Lower lobe of right lung (tissue), 2 donors: ENCODE data around the gene FBXL12. TPM values are rescaled to one million over a fixed set of nuclear protein-coding genes. Genes with fewer than 3 reads are reported as not detected.
A peak's percentile ranks its signal among the peaks of the same experiment; 100 is the strongest.
"Not testable (repeated sequence)": the region's sequence is repeated elsewhere in the genome, so short reads cannot be mapped to it uniquely, and the experiment has no call there.

Experiments
- ATAC-seq, 2 donors: fragments of 200-7000 bp; cut with Tn5 transposase; one replicate each; pipeline ENCODE4 v1.9.1; 2020 to 2022; ENCODE audit warnings: mild to moderate bottlenecking in 2 of 2, moderate library complexity in 2 of 2
- DNase-seq: peaks from one replicate; pipeline ENCODE4 v3.0.0-alpha.2; 2020
- H3K27ac ChIP-seq: fragments of 200-600 bp; one replicate; pipeline ENCODE4 v1.8.0; 2022
- H3K27me3 ChIP-seq: fragments of 200-600 bp; one replicate; pipeline ENCODE4 v1.8.0; 2022; ENCODE audit warnings: low read depth
- H3K36me3 ChIP-seq: fragments of 200-600 bp; one replicate; pipeline ENCODE4 v1.8.0; 2022; ENCODE audit warnings: mild to moderate bottlenecking
- H3K4me1 ChIP-seq: fragments of 200-600 bp; one replicate; pipeline ENCODE4 v1.8.0; 2022
- H3K4me3 ChIP-seq: fragments of 200-600 bp; one replicate; pipeline ENCODE4 v1.8.0; 2022; ENCODE audit warnings: mild to moderate bottlenecking
- H3K9me3 ChIP-seq: fragments of 200-600 bp; one replicate; pipeline ENCODE4 v1.8.0; 2022
- intact Hi-C: fragments of 100-400 bp; cut with DNase I; formaldehyde crosslinking; loops from one replicate; pipeline ENCODE4 v1.11.0; 2022
- total RNA-seq: library from RNA; stranded (reverse); fragmentation: NEBNext Ultra II Directional; extraction: Animal tissue kit (Norgen Biotek cat#: 25700); gene quantifications from one replicate; pipeline ENCODE4 v1.2.1, GENCODE V29; 2021
- TF ChIP-seq, protein P1 (sequence below): fragments of 200-600 bp; IDR thresholded peaks from one replicate; pipeline ENCODE4 v1.8.0; 2022; ENCODE audit warnings: antibody characterized with exemption, mild to moderate bottlenecking
- donor health status: DM: no; HTN: yes; CAD: no; lungs with severe emphysema.

FBXL12 gene
- total RNA-seq, 1 donor from 2014 or later: 18.6 TPM

DNA sequence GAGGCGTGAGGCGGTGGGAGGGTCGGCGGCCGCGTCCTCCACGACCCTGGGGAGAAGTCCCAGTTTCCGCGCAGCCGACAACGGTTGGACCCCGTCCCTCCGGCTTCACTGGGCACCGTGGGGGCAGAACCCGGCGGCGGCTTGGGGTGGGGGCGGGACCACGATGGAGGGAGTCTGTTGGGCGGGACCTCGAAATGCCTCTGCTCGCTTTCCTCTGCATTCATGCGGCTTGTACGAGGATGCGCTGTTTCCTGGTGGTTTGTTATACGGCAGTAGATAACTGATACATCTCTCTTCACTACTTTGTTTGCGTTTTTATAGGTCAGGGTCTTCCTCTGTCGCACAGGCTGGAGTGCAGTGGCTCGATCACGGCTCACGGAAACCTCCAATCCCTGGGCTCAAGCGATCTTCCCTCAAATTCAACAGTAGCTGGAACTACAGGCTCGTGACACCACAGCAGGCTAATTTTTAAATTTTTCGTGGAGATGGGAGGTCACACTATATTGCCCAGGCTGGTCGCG lies 25.7 kb downstream of the FBXL12 start:
- intact Hi-C loops: loop anchor here (10.0 kb wide), 1 partner anchor 168 kb away; the partner anchor contains the start of gene ZNF561
- peak; percentile 37 to 44 for ATAC-seq

DNA sequence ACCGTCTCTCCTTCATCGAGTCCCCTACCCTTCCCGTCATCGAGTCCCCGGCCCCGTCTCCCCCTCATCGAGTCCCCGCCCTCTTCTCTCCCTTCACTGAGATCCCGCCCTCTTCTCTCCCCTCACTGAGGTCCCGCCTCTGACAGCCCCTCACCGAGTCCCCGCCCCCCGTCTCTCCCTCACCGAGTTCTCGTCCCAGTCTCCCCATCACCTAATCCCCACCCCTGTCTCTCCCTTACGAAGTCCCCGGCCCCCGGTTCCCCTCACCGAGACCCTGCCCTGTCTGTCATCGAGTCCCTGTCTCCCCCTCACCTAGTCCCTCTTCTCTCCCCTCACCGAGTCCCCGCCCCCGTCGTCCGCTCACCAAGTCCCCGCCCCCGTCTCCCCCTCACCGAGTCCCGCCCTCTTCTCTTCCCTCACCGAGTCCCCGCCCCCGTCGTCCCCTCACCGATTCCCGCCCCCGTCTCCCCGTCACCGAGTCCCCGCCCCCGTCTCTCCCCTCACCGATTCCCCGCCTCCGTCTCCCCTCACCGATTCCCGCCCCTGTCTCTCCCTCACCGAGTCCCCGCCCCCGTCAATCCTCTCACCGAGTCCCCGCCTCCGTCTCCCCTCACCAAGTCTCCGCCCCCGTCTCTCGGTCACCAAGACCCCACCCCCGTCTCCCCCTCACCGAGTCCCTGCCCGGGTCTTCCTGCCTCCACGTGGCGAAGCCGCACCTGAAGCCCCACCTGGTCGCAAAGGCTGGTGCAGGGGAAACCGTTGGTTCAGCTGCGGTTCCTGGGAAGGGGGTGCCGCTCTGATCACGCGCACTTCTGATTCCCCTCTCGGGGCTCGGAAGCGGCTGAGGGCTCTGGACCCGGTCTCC lies 26.4 kb downstream of the FBXL12 start:
- intact Hi-C loops: loop anchor here (10.0 kb wide), 1 partner anchor 168 kb away; the partner anchor contains the start of gene ZNF561
- Histone ChIP-seq H3K4me3 (peak overlapping the region; percentile 67), H3K9me3 (no peaks in the 10 kb centered on the region), H3K4me1 (no peaks in the 10 kb centered on the region), H3K27me3 (no peaks in the 10 kb centered on the region), H3K36me3 (no peaks in the 10 kb centered on the region), H3K27ac (peak overlapping the region; percentile 88)
- ATAC-seq: peak; percentile 85 to 89
- peak; percentile 96 for DNase-seq
- TF ChIP-seq, protein P1, sequence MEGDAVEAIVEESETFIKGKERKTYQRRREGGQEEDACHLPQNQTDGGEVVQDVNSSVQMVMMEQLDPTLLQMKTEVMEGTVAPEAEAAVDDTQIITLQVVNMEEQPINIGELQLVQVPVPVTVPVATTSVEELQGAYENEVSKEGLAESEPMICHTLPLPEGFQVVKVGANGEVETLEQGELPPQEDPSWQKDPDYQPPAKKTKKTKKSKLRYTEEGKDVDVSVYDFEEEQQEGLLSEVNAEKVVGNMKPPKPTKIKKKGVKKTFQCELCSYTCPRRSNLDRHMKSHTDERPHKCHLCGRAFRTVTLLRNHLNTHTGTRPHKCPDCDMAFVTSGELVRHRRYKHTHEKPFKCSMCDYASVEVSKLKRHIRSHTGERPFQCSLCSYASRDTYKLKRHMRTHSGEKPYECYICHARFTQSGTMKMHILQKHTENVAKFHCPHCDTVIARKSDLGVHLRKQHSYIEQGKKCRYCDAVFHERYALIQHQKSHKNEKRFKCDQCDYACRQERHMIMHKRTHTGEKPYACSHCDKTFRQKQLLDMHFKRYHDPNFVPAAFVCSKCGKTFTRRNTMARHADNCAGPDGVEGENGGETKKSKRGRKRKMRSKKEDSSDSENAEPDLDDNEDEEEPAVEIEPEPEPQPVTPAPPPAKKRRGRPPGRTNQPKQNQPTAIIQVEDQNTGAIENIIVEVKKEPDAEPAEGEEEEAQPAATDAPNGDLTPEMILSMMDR: no peak

More for the DNA sequence above, 25.7 kb downstream of the FBXL12 start:
- H3K27ac ChIP-seq: peak overlapping the region; percentile 88
- H3K27me3 ChIP-seq: no peaks in the 10 kb centered on the region
- DNase-seq: peak; percentile 78
- H3K36me3 ChIP-seq: no peaks in the 10 kb centered on the region
- H3K4me1 ChIP-seq: no peaks in the 10 kb centered on the region
- no peaks in the 10 kb centered on the region for H3K9me3 ChIP-seq
- H3K4me3 ChIP-seq: peak overlapping the region; percentile 67
- TF ChIP-seq, protein P1: no peak

DNA sequence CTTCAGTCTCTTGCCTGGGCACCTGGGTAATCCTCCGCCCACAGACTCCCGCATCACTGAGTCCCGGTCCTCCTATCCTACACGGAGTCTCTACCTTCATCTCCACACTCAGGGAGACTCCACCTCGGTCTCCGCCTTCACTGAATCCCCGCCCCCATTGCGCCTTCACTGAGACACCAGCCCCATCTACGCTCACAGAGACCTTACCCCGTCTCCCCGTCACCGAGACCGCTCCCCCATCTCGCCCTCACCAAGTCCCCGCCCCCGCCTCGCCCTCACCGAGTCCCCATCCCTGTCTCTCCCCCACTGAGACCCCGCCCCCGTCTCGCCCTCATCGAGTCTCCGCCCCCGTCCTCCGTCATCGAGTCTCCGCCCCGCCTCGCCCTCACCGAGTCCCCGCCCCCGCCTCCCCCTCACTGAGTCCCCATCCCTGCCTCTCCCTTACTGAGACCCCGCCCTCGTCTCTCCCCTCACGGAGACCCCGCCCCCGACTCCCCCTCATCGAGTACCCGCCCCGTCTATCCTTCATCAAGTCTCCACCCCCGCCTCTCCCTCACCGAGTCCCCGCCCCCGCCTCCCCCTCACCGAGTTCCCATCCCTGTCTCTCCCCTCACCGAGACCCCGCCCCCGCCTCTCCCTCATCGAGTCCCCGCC lies 27.2 kb downstream of the FBXL12 start:
- TF ChIP-seq, protein P1: no peak
- Histone ChIP-seq H3K4me3 (peak overlapping the region; percentile 67), H3K36me3 (no peaks in the 10 kb centered on the region), H3K27me3 (no peaks in the 10 kb centered on the region), H3K4me1 (no peaks in the 10 kb centered on the region), H3K9me3 (no peaks in the 10 kb centered on the region), H3K27ac (peak overlapping the region; percentile 76)
- DNase-seq: peak; percentile 96
- intact Hi-C loops: loop anchor here (10.0 kb wide), 1 partner anchor 167 kb away; the partner anchor contains the start of gene ZNF561
- ATAC-seq: peak; percentile 84 to 91

DNA sequence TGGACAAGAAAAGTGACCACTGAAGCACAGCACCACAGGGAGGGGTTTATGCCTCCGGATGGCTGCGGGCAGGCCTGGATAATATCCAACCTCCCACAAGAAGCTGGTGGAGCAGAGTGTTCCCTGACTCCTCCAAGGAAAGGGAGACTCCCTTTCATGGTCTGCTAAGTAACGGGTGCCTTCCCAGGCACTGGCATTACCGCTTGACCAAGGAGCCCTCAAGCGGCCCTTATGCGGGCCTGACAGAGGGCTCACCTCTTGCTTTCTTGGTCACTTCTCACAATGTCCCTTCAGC lies 27.9 kb downstream of the FBXL12 start:
- H3K36me3 ChIP-seq, DNase-seq, H3K27me3 ChIP-seq, H3K9me3 ChIP-seq, H3K4me1 ChIP-seq, ATAC-seq: not testable (repeated sequence)
- intact Hi-C loops: loop anchor here (10.0 kb wide), 1 partner anchor 166 kb away; the partner anchor contains the start of gene ZNF561
- H3K4me3 ChIP-seq: peak overlapping the region; percentile 67
- peak overlapping the region; percentile 71 for H3K27ac ChIP-seq

- H3K9me3 ChIP-seq, H3K36me3 ChIP-seq, H3K27ac ChIP-seq, ATAC-seq, H3K4me3 ChIP-seq, DNase-seq, intact Hi-C loops, H3K27me3 ChIP-seq, H3K4me1 ChIP-seq: not testable (repeated sequence)
Observed at GRCh38 chr19:9789579-9789978, 29.3 kb downstream of the FBXL12 start.

DNA sequence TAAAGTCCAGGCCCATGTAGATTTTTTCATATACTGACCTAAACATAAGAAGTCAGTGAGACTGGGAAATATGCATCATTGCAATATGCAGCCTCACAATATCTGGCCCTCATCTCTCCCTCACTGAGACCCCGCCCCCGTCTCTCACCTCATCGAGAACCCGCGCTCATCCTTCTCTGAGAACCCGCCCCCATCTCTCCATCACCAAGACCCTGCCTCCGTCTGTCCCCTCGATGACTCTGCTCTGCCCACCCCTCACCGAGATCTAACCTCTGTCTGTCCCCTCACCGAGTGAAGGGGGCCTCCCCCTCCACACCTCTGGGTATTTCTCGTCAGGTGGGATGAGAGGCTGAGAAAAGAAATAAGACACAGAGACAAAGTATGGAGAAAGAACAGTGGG lies 29.8 kb downstream of the FBXL12 start:
- no peak for DNase-seq
- intact Hi-C loops: no loop called here
- ATAC-seq: no peak
- Histone ChIP-seq H3K9me3 (no peaks in the 10 kb centered on the region), H3K4me3 (no peak overlapping the region), H3K4me1 (peaks cover 10% of the 10 kb centered on the region), H3K36me3 (no peaks in the 10 kb centered on the region), H3K27me3 (no peaks in the 10 kb centered on the region), H3K27ac (no peak overlapping the region)
- TF ChIP-seq, protein P1: no peak

- DNase-seq, H3K36me3 ChIP-seq, intact Hi-C loops, H3K27me3 ChIP-seq, H3K27ac ChIP-seq, ATAC-seq, H3K4me3 ChIP-seq, H3K9me3 ChIP-seq, H3K4me1 ChIP-seq: not testable (repeated sequence)
Observed at GRCh38 chr19:9788604-9789003, 30.3 kb downstream of the FBXL12 start.
